Measurements from ENCODE around the gene ALDH4A1.
"Not testable (repeated sequence)": the region's sequence is repeated elsewhere in the genome, so short reads cannot be mapped to it uniquely, and the experiment has no call there.

GRCh38 chr1:18832319-18832718, 70.0 kb downstream of the ALDH4A1 start:
- TF ChIP-seq CTCF (conservative IDR thresholded peaks at IDR 0.05; ENCODE audit: low read length); EZH2phosphoT487 (IDR thresholded peaks at IDR 0.05; ENCODE audit: borderline replicate concordance, low read depth, low read length): not testable (repeated sequence)
